NCI-H1694 treated with DMSO at 0.1 percent for 48 hours (cell line): ENCODE data around the gene C12orf56.
"Not testable (repeated sequence)": the region's sequence is repeated elsewhere in the genome, so short reads cannot be mapped to it uniquely, and the experiment has no call there.

Experiments
- DNase-seq: peaks from one replicate; lab custom pipeline; 2025; lab: John Stamatoyannopoulos, UW

Gene C12orf56

DNA sequence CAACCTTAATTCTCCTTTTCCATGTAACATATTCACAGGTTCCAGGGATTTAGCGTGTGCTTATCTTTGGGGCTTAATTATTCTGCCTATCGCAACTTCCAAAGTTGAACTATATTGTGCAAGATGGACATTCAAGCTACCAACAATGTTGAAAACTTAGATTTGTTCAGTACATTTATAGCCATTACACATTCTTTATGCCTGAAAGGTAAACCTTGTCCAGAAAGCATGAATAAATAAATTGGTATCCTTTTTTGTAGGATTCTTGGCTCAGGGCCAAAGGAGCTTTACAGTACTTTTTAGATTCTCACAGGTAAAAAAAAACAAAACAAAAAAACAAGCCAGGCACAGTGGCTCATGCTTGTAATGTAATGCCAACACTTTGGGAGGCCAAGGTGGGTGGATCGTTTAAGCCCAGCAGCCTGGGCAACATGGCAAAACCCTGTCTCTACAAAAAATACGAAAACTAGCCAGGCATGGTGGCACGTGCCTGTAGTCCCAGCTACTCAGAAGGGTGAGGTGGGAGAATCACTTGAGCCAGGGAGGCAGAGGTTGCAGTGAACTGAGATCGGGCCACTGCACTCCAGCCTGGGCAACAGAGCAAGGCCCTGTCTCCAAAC is 3.3 kb downstream of the C12orf56 start:
- DNase-seq = no peak

DNA sequence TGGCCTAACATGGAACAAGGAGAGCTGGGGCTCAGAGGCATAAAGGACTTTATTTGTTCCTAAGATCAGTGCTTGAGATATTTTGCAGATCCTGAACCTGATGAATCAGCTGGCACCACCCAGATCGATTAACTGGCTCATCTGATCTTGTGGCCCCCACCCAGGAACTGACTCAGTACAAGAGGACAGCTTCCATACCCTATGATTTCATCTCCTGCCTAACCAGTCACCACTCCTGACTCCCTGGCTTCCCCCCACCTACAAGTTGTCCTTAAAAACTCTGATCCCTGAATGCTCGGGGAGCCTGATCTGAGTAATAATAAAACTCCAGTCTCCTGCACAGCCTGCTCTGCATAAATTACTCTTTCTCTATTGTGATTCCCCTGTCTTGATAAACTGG is 5.1 kb downstream of the C12orf56 start:
- no peak for DNase-seq

- DNase-seq = no peak
Observed at GRCh38 chr12:64385019-64385418, 5.5 kb downstream of the C12orf56 start.

DNA sequence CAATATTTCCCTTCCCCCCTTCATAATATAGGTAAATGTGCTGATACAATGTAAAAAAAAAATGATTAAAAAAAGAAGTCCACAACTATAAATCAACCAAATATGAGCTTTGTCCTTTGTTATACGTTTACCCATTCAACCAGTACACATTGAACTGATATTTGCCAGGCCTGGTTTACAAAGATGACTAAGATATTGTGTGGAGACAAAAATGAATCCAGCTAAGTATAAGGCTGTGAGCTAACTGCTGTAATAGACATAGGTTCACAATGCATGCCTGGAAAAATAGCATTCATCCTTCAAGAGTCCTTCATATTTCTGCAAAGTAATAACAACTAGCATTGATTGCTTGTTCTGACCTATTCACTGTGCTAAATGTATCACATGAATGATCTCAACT is 6.9 kb downstream of the C12orf56 start:
- no peak for DNase-seq

DNA sequence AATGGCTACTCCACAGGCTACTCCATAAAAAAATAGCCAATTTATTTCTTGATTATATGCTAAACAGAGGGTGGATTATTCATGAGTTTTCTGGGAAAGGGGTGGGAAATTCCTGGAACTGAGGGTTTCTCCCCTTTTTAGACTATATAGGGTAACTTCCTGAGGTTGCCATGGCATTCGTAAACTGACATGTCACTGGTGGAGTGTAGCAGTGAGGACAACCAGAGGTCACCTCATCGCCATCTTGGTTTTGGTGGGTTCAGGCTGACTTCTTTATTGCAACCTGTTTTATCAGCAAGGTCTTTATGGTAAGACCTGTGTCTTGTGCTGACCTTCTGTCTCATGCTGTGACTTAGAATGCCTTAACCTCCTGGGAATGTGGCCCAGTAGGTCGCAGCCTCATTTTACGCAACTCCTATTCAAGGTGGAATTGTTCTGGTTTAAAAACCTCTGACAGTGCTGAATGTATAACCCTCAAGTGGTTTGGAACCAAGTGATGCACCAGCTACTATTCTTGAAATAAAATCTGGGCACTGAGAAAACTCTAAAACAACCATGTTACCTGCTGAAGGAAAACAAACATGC is 27.7 kb downstream of the C12orf56 start:
- no peak for DNase-seq

- not testable (repeated sequence) for DNase-seq
Observed at GRCh38 chr12:64361173-64361572, 29.4 kb downstream of the C12orf56 start.

DNA sequence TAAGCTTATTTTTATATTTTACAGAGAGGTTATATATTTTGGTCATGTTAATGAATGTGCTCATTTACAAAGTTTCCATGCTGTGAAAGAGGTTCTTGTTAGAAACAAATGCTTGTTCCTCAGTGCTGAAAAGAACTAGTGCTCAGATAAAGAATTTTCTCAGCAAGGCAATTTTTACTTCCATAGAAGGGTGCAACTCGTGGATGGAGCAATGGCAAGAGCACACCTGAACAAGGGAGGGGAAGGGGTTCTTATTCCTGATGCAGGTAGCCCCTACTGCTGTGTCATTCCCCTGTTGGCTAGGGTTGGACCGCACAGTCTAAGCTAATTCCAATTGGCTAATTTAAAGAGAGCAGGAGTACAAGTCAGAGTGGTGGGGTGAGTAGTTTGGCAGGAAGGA is 34.3 kb downstream of the C12orf56 start:
- DNase-seq = not testable (repeated sequence)

- no peak for DNase-seq
Observed at GRCh38 chr12:64352181-64352580, 38.4 kb downstream of the C12orf56 start.

- DNase-seq = no peak
Observed at GRCh38 chr12:64351265-64351664, 39.3 kb downstream of the C12orf56 start.

DNA sequence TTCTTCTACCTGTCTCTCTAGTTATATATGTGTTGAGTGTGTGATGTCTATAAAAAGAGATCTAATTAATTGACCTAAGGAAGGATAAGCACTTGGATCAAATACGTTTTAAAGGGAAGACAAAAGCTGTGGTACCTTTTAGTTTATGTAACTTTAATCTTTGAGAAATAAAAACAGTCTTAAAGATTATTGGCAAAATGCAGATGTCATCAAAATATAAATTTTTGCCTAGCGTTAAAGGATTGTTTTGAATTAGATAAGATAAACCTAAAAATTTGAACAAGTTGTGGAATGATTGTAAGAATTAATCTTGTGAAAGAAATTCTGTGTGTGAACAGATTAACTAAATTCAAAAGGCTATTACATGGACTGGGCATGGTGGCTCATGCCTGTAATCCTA is 42.9 kb downstream of the C12orf56 start:
- no peak for DNase-seq

- DNase-seq = not testable (repeated sequence)
Observed at GRCh38 chr12:64344631-64345030, 45.9 kb downstream of the C12orf56 start.

GRCh38 chr12:64340546-64340945 is 50.0 kb downstream of the C12orf56 start:
- not testable (repeated sequence) for DNase-seq

DNA sequence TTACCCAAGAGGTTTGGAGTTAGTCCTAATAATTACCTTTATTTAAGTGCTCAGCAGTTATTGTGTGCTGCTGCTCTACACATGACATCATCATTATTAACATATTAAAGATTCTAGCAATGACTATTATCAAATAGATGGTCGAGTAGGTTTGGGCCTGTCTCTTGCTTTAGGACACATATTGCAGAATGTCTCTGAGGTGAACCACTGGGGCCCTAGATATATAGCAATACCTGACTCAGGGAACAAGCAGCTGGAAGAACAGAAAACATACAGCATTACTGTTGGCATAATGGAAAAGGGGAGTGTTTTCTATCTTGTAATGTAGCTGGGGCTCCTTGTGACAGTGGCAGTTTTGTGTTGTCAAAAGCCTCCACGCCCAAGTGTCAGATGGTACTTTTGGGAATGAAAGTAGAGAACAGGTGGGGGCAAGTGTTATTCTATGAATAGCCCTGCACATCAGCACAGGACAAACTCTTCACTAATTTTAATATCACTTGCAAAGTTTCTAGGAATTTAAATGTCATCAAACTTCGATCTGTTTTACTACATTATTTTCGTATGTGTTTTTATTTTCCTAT is 54.6 kb downstream of the C12orf56 start:
- DNase-seq = no peak

DNA sequence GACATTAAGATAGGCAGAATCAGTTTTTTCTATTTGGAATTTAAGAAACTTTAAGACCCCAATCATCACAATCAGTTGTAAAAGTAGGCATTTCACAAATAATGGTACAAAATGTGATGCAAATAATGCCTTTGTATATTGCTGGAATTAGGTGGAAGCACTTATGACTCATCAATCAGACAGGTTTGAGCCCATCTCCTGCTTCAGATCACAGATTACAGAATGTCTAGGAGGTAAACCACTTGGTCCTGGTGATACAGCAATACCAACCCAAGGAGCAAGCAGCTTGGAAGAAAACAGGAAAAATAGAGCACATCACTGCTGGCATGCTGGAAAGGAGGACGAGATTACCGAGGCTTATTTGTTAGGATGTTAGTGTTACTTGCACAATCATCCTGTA is 57.6 kb downstream of the C12orf56 start:
- no peak for DNase-seq

- DNase-seq = no peak
Observed at GRCh38 chr12:64332296-64332695, 58.3 kb downstream of the C12orf56 start.

DNA sequence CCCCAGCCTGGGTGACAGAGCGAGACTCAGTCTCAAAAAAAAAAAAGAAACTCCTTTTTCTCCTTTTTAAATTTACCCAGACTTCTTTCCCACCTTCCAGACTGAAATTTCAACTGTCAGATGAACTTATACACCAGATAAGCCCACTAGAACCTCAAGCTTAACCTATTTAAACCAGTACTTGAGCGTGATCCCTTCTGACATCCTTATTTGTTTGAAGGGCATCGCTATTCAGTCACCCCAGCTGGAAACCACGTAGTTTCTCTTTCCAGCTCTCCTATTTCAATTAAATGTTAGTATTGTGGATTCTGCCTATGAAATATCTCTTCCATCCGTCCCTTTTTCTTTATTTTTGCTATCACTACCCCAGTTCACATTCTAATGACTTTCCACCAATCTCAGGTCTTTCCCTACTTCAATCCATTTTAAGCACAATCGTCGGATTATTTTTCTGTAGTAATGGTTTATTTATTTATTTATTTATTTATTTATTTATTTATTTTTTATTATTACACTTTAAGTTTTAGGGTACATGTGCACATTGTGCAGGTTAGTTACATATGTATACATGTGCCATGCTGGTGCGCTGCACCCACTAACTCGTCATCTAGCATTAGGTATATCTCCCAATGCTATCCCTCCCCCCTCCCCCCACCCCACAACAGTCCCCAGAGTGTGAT is 61.4 kb downstream of the C12orf56 start:
- not testable (repeated sequence) for DNase-seq

DNA sequence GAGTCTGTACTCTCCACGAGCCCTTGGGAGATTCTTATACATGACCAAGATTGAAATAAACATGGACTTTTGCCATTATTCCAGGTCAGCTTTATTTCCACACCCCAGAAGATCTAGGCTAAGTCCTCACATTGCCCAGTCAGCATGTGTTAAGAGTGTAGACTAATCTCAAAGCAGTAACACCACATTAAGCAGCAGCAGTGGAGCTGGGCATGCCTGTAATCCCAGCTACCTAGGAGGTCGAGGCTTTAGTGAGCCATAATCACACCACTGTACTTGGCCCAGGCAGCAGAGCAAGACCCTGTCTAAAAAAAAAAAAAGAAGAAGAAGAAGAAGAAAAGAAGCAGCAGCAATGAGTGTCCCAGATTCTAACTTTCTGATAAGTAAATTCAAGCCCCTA is 65.5 kb downstream of the C12orf56 start:
- no peak for DNase-seq

DNA sequence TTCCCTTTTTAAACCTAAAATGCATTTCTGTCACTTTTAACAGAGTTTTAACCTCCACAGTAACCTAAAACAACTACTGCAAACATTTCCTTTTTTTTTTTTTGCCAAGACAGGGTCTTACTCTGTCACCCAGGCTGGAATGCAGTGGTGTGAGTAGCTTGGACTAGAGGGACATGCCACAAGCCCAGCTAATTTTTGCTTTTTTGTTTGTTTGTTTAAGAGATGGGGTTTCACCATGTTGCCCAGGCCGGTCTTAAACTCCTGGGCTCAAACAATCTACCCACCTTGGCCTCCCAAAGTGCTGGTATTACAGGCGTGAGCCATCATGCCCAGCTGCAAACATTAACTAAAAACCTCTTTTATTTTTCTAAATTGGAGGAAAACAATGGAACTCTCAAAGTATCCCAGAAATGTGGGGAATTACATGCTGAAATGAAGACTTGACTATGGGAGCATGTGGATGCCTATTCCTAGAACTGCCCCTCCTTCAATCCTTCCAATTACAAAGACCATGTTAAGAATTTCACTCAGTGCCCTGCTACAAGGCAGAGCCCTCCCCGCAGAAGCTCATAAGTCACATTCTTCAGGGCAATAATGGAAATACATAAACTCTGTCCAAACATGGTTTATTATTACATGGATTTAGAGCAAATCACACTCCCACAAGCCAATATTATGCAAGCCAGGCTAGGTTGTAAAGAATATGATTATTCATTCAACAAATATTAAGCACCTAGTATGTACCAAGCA is 66.9 kb downstream of the C12orf56 start:
- no peak for DNase-seq

DNA sequence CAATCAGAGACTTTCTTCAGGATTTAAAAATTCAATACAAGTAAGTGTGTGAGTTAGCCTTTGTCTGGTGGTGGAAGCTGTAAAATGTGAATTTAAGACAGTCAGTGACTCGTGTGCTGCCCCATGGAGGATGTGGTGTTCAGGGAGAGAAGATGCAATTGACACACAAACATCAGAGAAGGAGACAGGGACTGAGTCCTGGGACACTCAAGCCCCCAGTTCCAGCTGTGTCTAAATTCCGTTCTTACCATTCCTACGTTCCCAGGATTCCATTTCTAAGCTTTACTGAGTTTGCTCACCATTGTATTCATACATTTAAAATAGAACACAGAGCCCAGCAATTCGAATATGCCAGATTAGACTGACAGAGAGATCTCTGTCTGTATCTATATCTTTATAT is 67.6 kb downstream of the C12orf56 start:
- no peak for DNase-seq

DNA sequence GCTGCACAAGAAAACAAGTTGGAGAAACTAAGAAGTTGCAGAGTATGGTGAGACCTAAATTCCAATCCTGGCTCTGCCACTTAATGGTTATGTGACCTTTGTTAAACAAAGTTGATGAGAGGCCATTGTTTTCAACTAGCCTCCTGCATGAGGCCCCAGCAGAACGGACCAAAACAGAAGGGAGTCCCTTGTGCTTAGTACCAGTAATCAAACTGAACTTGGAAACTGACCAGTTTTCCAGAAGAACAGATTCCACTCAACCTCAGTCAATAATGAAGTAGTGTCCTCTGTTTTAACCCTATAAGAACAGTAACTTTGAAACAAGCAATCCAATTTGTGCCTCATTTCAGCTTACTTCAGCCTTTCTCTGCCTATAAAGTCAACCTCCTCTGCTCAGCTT is 69.9 kb downstream of the C12orf56 start:
- DNase-seq = no peak

DNA sequence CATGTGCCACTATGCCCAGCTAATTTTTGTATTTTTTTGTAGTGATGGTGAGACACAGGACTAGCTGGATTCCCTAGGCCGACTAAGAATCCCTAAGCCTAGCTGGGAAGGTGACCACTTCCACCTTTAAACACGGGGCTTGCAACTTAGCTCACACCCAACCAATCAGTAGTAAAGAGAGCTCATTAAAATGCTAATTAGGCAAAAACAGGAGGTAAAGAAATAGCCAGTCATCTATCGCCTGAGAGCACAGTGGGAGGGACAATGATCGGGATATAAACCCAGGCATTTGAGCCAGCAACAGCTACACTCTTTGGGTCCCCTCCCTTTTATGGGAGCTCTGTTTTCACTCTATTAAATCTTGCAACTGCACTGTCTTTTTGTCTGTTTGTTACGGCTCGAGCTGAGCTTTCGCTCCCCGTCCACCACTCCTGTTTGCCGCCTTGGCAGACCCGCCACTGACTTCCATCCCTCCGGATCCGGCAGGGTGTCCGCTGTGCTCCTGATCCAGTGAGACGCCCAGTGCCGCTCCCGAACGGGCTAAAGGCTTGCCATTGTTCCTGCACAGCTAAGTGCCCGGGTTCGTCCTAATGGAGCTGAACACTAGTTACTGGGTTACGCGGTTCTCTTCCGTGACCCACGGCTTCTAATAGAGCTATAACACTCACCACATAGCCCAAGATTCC is 70.9 kb downstream of the C12orf56 start:
- DNase-seq = not testable (repeated sequence)

DNA sequence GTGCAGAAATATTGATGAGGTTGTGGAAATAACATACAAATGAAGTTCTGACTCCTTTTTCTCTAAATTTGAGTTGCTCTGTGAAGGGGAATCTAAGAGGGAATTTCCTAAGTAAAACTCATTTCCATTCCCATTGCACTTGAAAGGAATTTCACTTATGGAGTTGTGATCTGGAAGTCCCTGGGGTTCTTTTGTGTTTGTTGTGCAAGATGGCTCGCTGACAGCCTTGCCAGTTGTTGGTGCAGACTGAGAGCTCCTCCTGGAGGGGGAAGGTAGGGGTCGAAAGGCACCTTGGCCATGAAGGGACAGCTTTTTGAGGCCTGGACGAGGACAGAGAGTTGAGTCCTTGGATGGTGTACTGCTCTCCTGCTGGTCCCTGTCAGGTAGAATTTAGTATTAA is 72.0 kb downstream of the C12orf56 start:
- DNase-seq = no peak
